ENCODE results near the gene BDP1. TPM values are rescaled to one million over a fixed set of nuclear protein-coding genes. Genes with fewer than 3 reads are reported as not detected.

Gene BDP1
- total RNA-seq, 1 experiment from 2014 or later = 71.1 TPM

DNA sequence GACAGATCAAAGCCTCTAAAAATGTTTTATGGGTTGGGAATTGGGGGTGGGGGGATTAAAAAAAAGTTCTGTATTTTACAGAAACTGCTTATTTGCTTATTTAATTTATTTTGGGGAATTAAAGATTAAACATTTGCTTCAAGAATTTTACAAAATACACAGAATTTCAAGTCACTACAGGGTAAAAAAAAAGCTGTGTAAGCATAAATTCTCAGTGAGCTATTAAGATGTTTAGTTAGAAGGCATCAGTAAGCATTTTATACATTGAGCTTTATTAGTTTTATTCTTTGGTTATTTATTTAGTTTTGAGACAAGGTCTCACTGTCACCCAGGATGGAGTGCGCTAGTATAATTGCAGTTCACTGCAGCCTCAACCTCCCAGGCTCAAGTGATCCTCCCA lies 5.2 kb downstream of the BDP1 start:
- ChIA-PET CTCF (no interaction called here), POLR2A (ENCODE audit: low non-redundant PET) (no interaction called here)
- peaks cover 71% of the 10 kb centered on the region for H3K36me3 ChIP-seq (ENCODE audit: insufficient read depth, low read length, poor library complexity, severe bottlenecking)
- BruUV-seq (replicated peaks) = no TSS peak
- intact Hi-C loops (cut with micrococcal nuclease; ENCODE audit: unreplicated experiment) = no loop called here
- no peaks in the 10 kb centered on the region for H3K27me3 ChIP-seq (replicated peaks; ENCODE audit: insufficient read depth, low read depth, low read length, poor library complexity)
- no peaks in the 10 kb centered on the region for H3K9me3 ChIP-seq (ENCODE audit: low read depth, low read length, poor library complexity, severe bottlenecking)
- no peak overlapping the region for H3K4me3 ChIP-seq (ENCODE audit: low read depth, low read length, poor library complexity, severe bottlenecking)
- DNase-seq (ENCODE audit: low spot score) = no peak
- TF ChIP-seq EZH2 (IDR thresholded peaks at IDR 0.05; ENCODE audit: borderline replicate concordance, low read depth, low read length, poor library complexity, severe bottlenecking) = no peak
- TF ChIP-seq, protein P1, sequence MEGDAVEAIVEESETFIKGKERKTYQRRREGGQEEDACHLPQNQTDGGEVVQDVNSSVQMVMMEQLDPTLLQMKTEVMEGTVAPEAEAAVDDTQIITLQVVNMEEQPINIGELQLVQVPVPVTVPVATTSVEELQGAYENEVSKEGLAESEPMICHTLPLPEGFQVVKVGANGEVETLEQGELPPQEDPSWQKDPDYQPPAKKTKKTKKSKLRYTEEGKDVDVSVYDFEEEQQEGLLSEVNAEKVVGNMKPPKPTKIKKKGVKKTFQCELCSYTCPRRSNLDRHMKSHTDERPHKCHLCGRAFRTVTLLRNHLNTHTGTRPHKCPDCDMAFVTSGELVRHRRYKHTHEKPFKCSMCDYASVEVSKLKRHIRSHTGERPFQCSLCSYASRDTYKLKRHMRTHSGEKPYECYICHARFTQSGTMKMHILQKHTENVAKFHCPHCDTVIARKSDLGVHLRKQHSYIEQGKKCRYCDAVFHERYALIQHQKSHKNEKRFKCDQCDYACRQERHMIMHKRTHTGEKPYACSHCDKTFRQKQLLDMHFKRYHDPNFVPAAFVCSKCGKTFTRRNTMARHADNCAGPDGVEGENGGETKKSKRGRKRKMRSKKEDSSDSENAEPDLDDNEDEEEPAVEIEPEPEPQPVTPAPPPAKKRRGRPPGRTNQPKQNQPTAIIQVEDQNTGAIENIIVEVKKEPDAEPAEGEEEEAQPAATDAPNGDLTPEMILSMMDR (conservative IDR thresholded peaks at IDR 0.05; ENCODE audit: low read depth, low read length) = no peak
- H3K4me1 ChIP-seq (ENCODE audit: insufficient read depth, low read length, poor library complexity, severe bottlenecking) = peaks cover 11% of the 10 kb centered on the region
- no peak overlapping the region for H3K27ac ChIP-seq (ENCODE audit: low read depth, low read length, poor library complexity, severe bottlenecking)

DNA sequence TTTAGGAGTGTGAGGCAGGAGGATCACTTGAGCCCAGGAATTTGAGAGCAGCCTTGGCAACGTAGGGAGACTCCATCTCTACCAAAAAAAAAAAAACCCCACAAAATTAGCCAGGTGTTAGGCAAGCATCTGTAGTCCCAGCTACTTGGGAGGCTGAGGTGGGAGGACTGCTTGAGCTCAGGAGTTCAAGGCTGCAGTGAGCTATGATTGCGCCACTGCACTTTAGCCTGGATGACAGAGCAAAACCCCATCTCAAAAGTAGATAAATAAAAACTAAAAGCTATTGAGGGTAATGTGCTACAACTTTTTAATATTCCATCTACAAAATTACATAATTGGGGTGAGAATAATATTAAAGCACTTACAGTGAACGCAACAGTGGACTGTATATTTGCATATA lies 5.9 kb downstream of the BDP1 start:
- no peak for TF ChIP-seq EZH2 (IDR thresholded peaks at IDR 0.05; ENCODE audit: borderline replicate concordance, low read depth, low read length, poor library complexity, severe bottlenecking)
- TF ChIP-seq, protein P1 (conservative IDR thresholded peaks at IDR 0.05; ENCODE audit: low read depth, low read length) = no peak
- H3K27me3 ChIP-seq (replicated peaks; ENCODE audit: insufficient read depth, low read depth, low read length, poor library complexity) = no peaks in the 10 kb centered on the region
- BruUV-seq (replicated peaks) = no TSS peak
- intact Hi-C loops (cut with micrococcal nuclease; ENCODE audit: unreplicated experiment) = no loop called here
- peaks cover 11% of the 10 kb centered on the region for H3K4me1 ChIP-seq (ENCODE audit: insufficient read depth, low read length, poor library complexity, severe bottlenecking)
- CTCF ChIA-PET = no interaction called here
- POLR2A ChIA-PET (ENCODE audit: low non-redundant PET) = no interaction called here
- no peak for DNase-seq (ENCODE audit: low spot score)
- H3K4me3 ChIP-seq (ENCODE audit: low read depth, low read length, poor library complexity, severe bottlenecking) = no peak overlapping the region
- H3K27ac ChIP-seq (ENCODE audit: low read depth, low read length, poor library complexity, severe bottlenecking) = no peak overlapping the region
- peaks cover 78% of the 10 kb centered on the region for H3K36me3 ChIP-seq (ENCODE audit: insufficient read depth, low read length, poor library complexity, severe bottlenecking)
- H3K9me3 ChIP-seq (ENCODE audit: low read depth, low read length, poor library complexity, severe bottlenecking) = no peaks in the 10 kb centered on the region

DNA sequence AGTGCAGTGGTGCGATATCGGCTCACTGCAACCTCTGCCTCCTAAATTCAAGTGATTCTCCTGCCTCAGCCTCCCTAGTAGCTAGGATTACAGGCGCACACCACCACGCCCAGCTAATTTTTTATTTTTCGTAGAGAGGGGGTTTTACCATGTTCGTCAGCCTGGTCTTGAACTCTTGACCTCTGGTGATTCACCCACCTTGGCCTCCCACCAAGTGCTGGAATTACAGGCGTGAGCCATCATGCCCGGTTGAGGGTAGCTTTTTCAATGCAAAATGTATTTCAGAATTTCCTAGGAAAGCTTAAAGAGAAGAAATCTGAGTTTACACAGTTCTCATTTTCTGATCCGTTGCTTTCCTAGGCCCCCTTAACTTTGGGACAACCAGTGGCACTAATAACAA lies 15.7 kb downstream of the BDP1 start:
- BruUV-seq (replicated peaks) = TSS peak; percentile 7
- intact Hi-C loops (cut with micrococcal nuclease; ENCODE audit: unreplicated experiment) = loop anchor here (10.0 kb wide), 1 partner anchor 284 kb away; no protein-coding TSS in a partner anchor
- Histone ChIP-seq H3K9me3 (ENCODE audit: low read depth, low read length, poor library complexity, severe bottlenecking) (no peaks in the 10 kb centered on the region), H3K27ac (ENCODE audit: low read depth, low read length, poor library complexity, severe bottlenecking) (no peak overlapping the region), H3K4me3 (ENCODE audit: low read depth, low read length, poor library complexity, severe bottlenecking) (no peak overlapping the region), H3K27me3 (replicated peaks; ENCODE audit: insufficient read depth, low read depth, low read length, poor library complexity) (no peaks in the 10 kb centered on the region), H3K36me3 (ENCODE audit: insufficient read depth, low read length, poor library complexity, severe bottlenecking) (peaks cover 69% of the 10 kb centered on the region), H3K4me1 (ENCODE audit: insufficient read depth, low read length, poor library complexity, severe bottlenecking) (no peaks in the 10 kb centered on the region)
- TF ChIP-seq, protein P1 (conservative IDR thresholded peaks at IDR 0.05; ENCODE audit: low read depth, low read length) = no peak
- no peak for TF ChIP-seq EZH2 (IDR thresholded peaks at IDR 0.05; ENCODE audit: borderline replicate concordance, low read depth, low read length, poor library complexity, severe bottlenecking)
- no peak for DNase-seq (ENCODE audit: low spot score)
- CTCF ChIA-PET = no interaction called here
- POLR2A ChIA-PET (ENCODE audit: low non-redundant PET) = no interaction called here
